HG03103 (cell line): ENCODE data around the gene COPS4.
"Not testable (repeated sequence)": the region's sequence is repeated elsewhere in the genome, so short reads cannot be mapped to it uniquely, and the experiment has no call there.

ENCODE experiments used
- ATAC-seq: cut with Tn5 transposase; IDR thresholded peaks from one replicate; pipeline ENCODE4 v1.9.1; 2021; ENCODE audit warnings: low read depth; ENCODE audit not compliant: unreplicated experiment

Gene COPS4

GRCh38 chr4:83075311-83076095 lies 40.5 kb downstream of the COPS4 start:
- no peak for ATAC-seq

GRCh38 chr4:83080561-83080960 lies 45.6 kb downstream of the COPS4 start:
- ATAC-seq: no peak

GRCh38 chr4:83082777-83083176 lies 47.8 kb downstream of the COPS4 start:
- no peak for ATAC-seq

- ATAC-seq: no peak
Measured at GRCh38 chr4:83083925-83084475, 49.0 kb downstream of the COPS4 start.

- ATAC-seq: not testable (repeated sequence)
Measured at GRCh38 chr4:83084956-83085355, 50.0 kb downstream of the COPS4 start.

- ATAC-seq: no peak
Measured at GRCh38 chr4:83089410-83090157, 54.6 kb downstream of the COPS4 start.

- ATAC-seq: no peak
Measured at GRCh38 chr4:83093060-83093640, 58.2 kb downstream of the COPS4 start.

GRCh38 chr4:83096397-83096796 lies 61.4 kb downstream of the COPS4 start:
- no peak for ATAC-seq

- no peak for ATAC-seq
Measured at GRCh38 chr4:83104991-83105390, 70.0 kb downstream of the COPS4 start.

- no peak for ATAC-seq
Measured at GRCh38 chr4:83107631-83108030, 72.6 kb downstream of the COPS4 start.

GRCh38 chr4:83108101-83108861 lies 73.3 kb downstream of the COPS4 start:
- no peak for ATAC-seq

GRCh38 chr4:83109480-83110222 lies 74.7 kb downstream of the COPS4 start:
- ATAC-seq: no peak

- peak; percentile 56 for ATAC-seq
Measured at GRCh38 chr4:83110223-83110945, 75.4 kb downstream of the COPS4 start.

- no peak for ATAC-seq
Measured at GRCh38 chr4:83110970-83111750, 76.2 kb downstream of the COPS4 start.

GRCh38 chr4:83111751-83112141 lies 76.8 kb downstream of the COPS4 start:
- not testable (repeated sequence) for ATAC-seq

GRCh38 chr4:83112231-83112630 lies 77.2 kb downstream of the COPS4 start:
- ATAC-seq: peak; percentile 34

- no peak for ATAC-seq
Measured at GRCh38 chr4:83112678-83113428, 77.9 kb downstream of the COPS4 start.

- ATAC-seq: no peak
Measured at GRCh38 chr4:83113429-83113786, 78.4 kb downstream of the COPS4 start.
